ENCODE measurements around the gene KASH5. TPM values are rescaled to one million over a fixed set of nuclear protein-coding genes. Genes with fewer than 3 reads are reported as not detected.

Gene KASH5, protein sequence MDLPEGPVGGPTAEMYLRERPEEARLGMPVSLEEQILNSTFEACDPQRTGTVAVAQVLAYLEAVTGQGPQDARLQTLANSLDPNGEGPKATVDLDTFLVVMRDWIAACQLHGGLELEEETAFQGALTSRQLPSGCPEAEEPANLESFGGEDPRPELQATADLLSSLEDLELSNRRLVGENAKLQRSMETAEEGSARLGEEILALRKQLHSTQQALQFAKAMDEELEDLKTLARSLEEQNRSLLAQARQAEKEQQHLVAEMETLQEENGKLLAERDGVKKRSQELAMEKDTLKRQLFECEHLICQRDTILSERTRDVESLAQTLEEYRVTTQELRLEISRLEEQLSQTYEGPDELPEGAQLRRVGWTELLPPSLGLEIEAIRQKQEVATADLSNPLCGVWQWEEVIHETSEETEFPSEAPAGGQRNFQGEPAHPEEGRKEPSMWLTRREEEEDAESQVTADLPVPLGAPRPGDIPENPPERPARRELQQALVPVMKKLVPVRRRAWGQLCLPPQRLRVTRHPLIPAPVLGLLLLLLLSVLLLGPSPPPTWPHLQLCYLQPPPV
- total RNA-seq (2022) (not detected in 2 replicates), Bru-seq, nascent RNA (percentile 3 among the genes with signal in this experiment), BruChase-seq, experiment 1, labeled RNA remaining after a 6-hour chase (not detected), BruChase-seq, experiment 2, labeled RNA remaining after a 2-hour chase (not detected)
- long read RNA-seq: 0 reads

DNA sequence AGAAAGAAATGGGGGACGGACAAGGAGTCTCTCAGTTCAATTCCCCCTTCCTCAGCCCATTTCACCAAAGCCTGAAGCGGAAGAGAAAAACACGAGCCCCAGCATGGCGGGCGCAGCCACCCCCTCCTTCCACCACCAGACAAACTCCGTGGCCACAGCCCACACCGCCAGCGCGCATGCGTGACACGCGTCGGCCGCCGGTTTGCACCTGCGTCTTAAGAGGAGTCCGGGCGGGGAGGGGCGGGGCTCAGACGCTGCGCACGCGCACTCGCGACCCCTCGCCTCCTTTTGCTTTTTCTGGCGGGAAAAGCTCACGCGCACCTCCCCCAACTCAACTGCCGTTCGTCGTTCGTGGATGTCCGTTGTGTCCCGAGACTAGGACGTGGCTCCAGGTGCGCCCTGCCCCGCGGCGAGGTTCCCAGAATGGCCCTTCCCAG is at the start of gene KASH5:
KASH5 (plus strand) TSS at position 314 of the 437 bp plus-strand sequence. CDS start 2,635 bp downstream, outside the sequence.
- Mint-ChIP-seq H3K36me3 (ENCODE audit: insufficient read depth, unreplicated experiment) (no peaks in the 10 kb centered on the region), H3K27me3 (ENCODE audit: unreplicated experiment) (peaks cover 53% of the 10 kb centered on the region), H3K27ac (ENCODE audit: unreplicated experiment) (no peak within 1 kb of the TSS), H3K4me3 (ENCODE audit: low read depth, unreplicated experiment) (no peak within 1 kb of the TSS), H3K4me1 (ENCODE audit: low read depth, unreplicated experiment) (peaks cover 9% of the 10 kb centered on the region), H3K9me3 (ENCODE audit: low read depth, unreplicated experiment) (no peaks in the 10 kb centered on the region)
- no TSS peak for BruUV-seq (replicated peaks)
- no peak for DNase-seq
- TF ChIP-seq, protein P1, sequence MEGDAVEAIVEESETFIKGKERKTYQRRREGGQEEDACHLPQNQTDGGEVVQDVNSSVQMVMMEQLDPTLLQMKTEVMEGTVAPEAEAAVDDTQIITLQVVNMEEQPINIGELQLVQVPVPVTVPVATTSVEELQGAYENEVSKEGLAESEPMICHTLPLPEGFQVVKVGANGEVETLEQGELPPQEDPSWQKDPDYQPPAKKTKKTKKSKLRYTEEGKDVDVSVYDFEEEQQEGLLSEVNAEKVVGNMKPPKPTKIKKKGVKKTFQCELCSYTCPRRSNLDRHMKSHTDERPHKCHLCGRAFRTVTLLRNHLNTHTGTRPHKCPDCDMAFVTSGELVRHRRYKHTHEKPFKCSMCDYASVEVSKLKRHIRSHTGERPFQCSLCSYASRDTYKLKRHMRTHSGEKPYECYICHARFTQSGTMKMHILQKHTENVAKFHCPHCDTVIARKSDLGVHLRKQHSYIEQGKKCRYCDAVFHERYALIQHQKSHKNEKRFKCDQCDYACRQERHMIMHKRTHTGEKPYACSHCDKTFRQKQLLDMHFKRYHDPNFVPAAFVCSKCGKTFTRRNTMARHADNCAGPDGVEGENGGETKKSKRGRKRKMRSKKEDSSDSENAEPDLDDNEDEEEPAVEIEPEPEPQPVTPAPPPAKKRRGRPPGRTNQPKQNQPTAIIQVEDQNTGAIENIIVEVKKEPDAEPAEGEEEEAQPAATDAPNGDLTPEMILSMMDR (IDR thresholded peaks at IDR 0.05; ENCODE audit: unreplicated experiment): no peak
- CTCF ChIA-PET: no interaction called here
- intact Hi-C loops (cut with micrococcal nuclease; ENCODE audit: unreplicated experiment): no loop called here

DNA sequence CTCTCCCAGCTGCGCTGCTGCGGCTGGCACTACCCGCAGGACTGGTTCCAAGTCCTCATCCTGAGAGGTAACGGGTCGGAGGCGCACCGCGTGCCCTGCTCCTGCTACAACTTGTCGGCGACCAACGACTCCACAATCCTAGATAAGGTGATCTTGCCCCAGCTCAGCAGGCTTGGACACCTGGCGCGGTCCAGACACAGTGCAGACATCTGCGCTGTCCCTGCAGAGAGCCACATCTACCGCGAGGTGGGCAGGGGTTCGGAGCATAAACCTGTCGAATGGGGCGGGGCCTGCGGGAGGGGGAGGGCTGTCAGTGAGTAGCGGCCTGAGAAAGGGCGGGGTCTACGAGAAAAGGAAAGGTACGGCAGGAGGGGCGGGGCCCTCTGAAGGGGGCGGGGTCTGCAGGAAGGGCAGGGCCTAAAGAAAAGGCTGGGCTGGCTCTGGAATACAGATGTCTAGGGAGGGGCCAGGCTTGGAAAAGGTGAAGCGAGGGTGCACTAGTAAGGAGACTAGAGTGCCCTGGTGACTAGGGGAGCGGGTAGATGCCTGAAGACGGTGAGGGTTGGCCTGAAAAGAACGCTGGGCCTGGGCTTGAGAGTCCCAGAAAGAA is 49.3 kb upstream of the KASH5 start:
- DNase-seq: peak; percentile 82
- CTCF ChIA-PET: interaction anchor here (0.5 kb wide), 1 partner anchor 750 kb away, joined by 3 read pairs; no protein-coding TSS in a partner anchor
- intact Hi-C loops (cut with micrococcal nuclease; ENCODE audit: unreplicated experiment): no loop called here
- H3K9me3 Mint-ChIP-seq (ENCODE audit: low read depth, unreplicated experiment): no peaks in the 10 kb centered on the region
- TF ChIP-seq, protein P1 (IDR thresholded peaks at IDR 0.05; ENCODE audit: unreplicated experiment): no peak
- peaks cover 10% of the 10 kb centered on the region for H3K4me1 Mint-ChIP-seq (ENCODE audit: low read depth, unreplicated experiment)
- no TSS peak for BruUV-seq (replicated peaks)
- H3K4me3 Mint-ChIP-seq (ENCODE audit: low read depth, unreplicated experiment): peak overlapping the region; percentile 25
- H3K27me3 Mint-ChIP-seq (ENCODE audit: unreplicated experiment): peaks cover 72% of the 10 kb centered on the region
- no peak overlapping the region for H3K27ac Mint-ChIP-seq (ENCODE audit: unreplicated experiment)
- no peaks in the 10 kb centered on the region for H3K36me3 Mint-ChIP-seq (ENCODE audit: insufficient read depth, unreplicated experiment)

DNA sequence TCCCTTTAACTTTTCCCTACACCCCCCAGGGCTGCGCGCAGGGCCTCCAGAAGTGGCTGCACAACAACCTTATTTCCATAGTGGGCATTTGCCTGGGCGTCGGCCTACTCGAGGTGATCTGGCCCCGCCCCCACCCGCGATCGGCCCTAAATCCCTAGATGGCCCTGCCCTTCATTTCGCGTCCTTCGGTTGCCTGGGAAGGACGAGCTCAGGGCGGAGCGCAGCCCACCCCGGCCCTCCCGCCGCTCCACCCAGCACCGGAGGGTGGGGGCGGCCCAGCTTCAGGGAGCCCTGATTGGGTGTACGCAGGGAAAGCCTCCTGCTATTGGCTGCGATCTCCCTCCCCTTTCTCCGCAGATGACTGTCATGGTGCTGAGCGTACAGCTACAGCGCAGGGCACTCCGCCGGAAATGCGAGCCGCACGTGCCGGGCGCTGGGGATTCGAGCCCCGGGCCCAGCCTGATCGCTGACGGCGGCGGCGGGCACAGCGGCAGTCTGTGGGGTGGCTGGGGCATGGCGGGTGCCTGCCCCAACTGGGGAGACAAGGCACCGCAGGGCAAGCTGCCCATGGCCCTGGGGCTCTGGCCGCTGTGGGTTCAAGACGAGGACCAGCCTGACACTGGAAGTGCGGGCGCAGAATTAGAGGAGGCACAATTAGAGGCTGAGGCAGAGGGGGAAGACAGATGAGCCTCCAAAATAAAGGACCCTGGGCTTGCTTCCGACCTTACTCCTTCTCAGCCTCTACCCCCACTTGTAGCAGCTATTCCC is 48.6 kb upstream of the KASH5 start:
- H3K9me3 Mint-ChIP-seq (ENCODE audit: low read depth, unreplicated experiment): no peaks in the 10 kb centered on the region
- peak overlapping the region; percentile 56 for H3K4me3 Mint-ChIP-seq (ENCODE audit: low read depth, unreplicated experiment)
- CTCF ChIA-PET: no interaction called here
- H3K27ac Mint-ChIP-seq (ENCODE audit: unreplicated experiment): no peak overlapping the region
- H3K36me3 Mint-ChIP-seq (ENCODE audit: insufficient read depth, unreplicated experiment): no peaks in the 10 kb centered on the region
- no peak for DNase-seq
- intact Hi-C loops (cut with micrococcal nuclease; ENCODE audit: unreplicated experiment): no loop called here
- peaks cover 65% of the 10 kb centered on the region for H3K27me3 Mint-ChIP-seq (ENCODE audit: unreplicated experiment)
- no TSS peak for BruUV-seq (replicated peaks)
- peaks cover 10% of the 10 kb centered on the region for H3K4me1 Mint-ChIP-seq (ENCODE audit: low read depth, unreplicated experiment)
- TF ChIP-seq, protein P1 (IDR thresholded peaks at IDR 0.05; ENCODE audit: unreplicated experiment): no peak
